GM23338 (cell line): ENCODE results near the gene PTPRB. TPM values are rescaled to one million over a fixed set of nuclear protein-coding genes. Genes with fewer than 3 reads are reported as not detected.
A peak's percentile ranks its signal among the peaks of the same experiment; 100 is the strongest.

Experiments used
- ATAC-seq: fragments of 200-7000 bp; cut with Tn5 transposase; 3 replicates; pipeline ENCODE4 v1.9.1; 2020
- DNase-seq: peaks from one replicate; pipeline ENCODE4 v3.0.0-alpha.2; 2015; ENCODE audit warnings: low spot score
- H2AFZ ChIP-seq: fragments of 200-600 bp; sonication (generic); 2 replicates; pipeline ENCODE4 v1.8.0; 2016; ENCODE audit warnings: antibody characterized with exemption, mild to moderate bottlenecking, moderate library complexity
- H3F3A ChIP-seq: fragments of 200-600 bp; sonication (generic); replicated peaks from 2 replicates; pipeline ENCODE4 v1.8.0; 2017; ENCODE audit warnings: antibody characterized with exemption, mixed run types, low read depth
- H3K27ac ChIP-seq: fragments of 200-600 bp; sonication (generic); 2 replicates; pipeline ENCODE4 v1.6.1; 2016; ENCODE audit warnings: low read depth
- H3K27me3 ChIP-seq: fragments of 200-600 bp; sonication (generic); 2 replicates; pipeline ENCODE4 v1.8.0; 2016; ENCODE audit warnings: mild to moderate bottlenecking, mixed run types, moderate library complexity; ENCODE audit not compliant: insufficient read depth
- H3K36me3 ChIP-seq: fragments of 200-600 bp; sonication (generic); 2 replicates; pipeline ENCODE4 v1.8.0; 2016; ENCODE audit warnings: mild to moderate bottlenecking; ENCODE audit not compliant: insufficient read depth
- H3K4me1 ChIP-seq: fragments of 200-600 bp; sonication (generic); 2 replicates; pipeline ENCODE4 v1.8.0; 2016; ENCODE audit warnings: mild to moderate bottlenecking, moderate library complexity; ENCODE audit not compliant: insufficient read depth
- H3K4me2 ChIP-seq: fragments of 200-600 bp; sonication (generic); 2 replicates; pipeline ENCODE4 v1.7.1; 2017; ENCODE audit warnings: mixed run types
- H3K4me3 ChIP-seq: fragments of 200-600 bp; sonication (generic); 2 replicates; pipeline ENCODE4 v1.6.1; 2016; ENCODE audit warnings: mixed run types
- H3K79me2 ChIP-seq: fragments of 200-600 bp; sonication (generic); replicated peaks from 2 replicates; pipeline ENCODE4 v1.8.0; 2017; ENCODE audit warnings: mild to moderate bottlenecking; ENCODE audit not compliant: insufficient read depth
- H3K9me2 ChIP-seq: fragments of 200-600 bp; sonication (generic); 2 replicates; pipeline ENCODE4 v1.8.0; 2017; ENCODE audit not compliant: insufficient read depth
- H4K20me1 ChIP-seq: fragments of 200-600 bp; sonication (generic); replicated peaks from 2 replicates; pipeline ENCODE4 v1.8.0; 2017; ENCODE audit warnings: mild to moderate bottlenecking; ENCODE audit not compliant: insufficient read depth
- H3K27ac Mint-ChIP-seq: 2 replicates; pipeline ENCODE4 v1.8.0; 2020; ENCODE audit warnings: inconsistent platforms, mild to moderate bottlenecking, moderate library complexity, mixed read lengths
- H3K27me3 Mint-ChIP-seq: 3 replicates; pipeline ENCODE4 v1.8.0; 2022; ENCODE audit warnings: low read depth, mild to moderate bottlenecking, moderate library complexity, mixed read lengths, inconsistent platforms; ENCODE audit not compliant: insufficient read depth, poor library complexity
- H3K36me3 Mint-ChIP-seq: 3 replicates; pipeline ENCODE4 v1.8.0; 2021; ENCODE audit warnings: low read depth, mild to moderate bottlenecking, inconsistent platforms, moderate library complexity, mixed read lengths
- H3K4me1 Mint-ChIP-seq: 3 replicates; pipeline ENCODE4 v1.8.0; 2020; ENCODE audit warnings: mild to moderate bottlenecking, inconsistent platforms, mixed read lengths
- H3K4me3 Mint-ChIP-seq: 3 replicates; pipeline ENCODE4 v1.8.0; 2021; ENCODE audit warnings: moderate library complexity, mild to moderate bottlenecking, inconsistent platforms, mixed read lengths
- H3K9me3 Mint-ChIP-seq: 3 replicates; pipeline ENCODE4 v1.8.0; 2020; ENCODE audit warnings: moderate library complexity, mild to moderate bottlenecking, inconsistent platforms, mixed read lengths
- CREB1 ChIP-seq: fragments of 250-450 bp; sonication (Bioruptor Pico); IDR thresholded peaks from 2 replicates; pipeline ENCODE4 v1.5.0; 2020; ENCODE audit warnings: low read depth, mild to moderate bottlenecking, moderate library complexity
- EZH2 ChIP-seq: fragments of 200-600 bp; sonication (generic); IDR thresholded peaks from one replicate; pipeline ENCODE4 v1.8.0; 2017; ENCODE audit warnings: antibody characterized with exemption, mild to moderate bottlenecking, low read depth; ENCODE audit not compliant: unreplicated experiment
- EZH2phosphoT487 ChIP-seq: fragments of 200-600 bp; sonication (generic); IDR thresholded peaks from one replicate; pipeline ENCODE4 v1.8.1; 2018; ENCODE audit warnings: antibody characterized with exemption; ENCODE audit not compliant: unreplicated experiment
- JUNB ChIP-seq: IDR thresholded peaks from one replicate; pipeline ENCODE4 v1.6.1; 2016; ENCODE audit warnings: antibody characterized with exemption; ENCODE audit not compliant: unreplicated experiment
- NANOG ChIP-seq: IDR thresholded peaks from 2 replicates; pipeline ENCODE4 v1.6.1; 2016; ENCODE audit warnings: antibody characterized with exemption, borderline replicate concordance
- POLR2AphosphoS5 ChIP-seq: IDR thresholded peaks from 2 replicates; pipeline ENCODE4 v1.6.1; 2016; ENCODE audit warnings: antibody characterized with exemption, low read depth
- STAT1 ChIP-seq: IDR thresholded peaks from one replicate; pipeline ENCODE4 v1.6.1; 2016; ENCODE audit warnings: antibody characterized with exemption; ENCODE audit not compliant: unreplicated experiment
- ZNF114 ChIP-seq: fragments of 250-450 bp; sonication (Bioruptor Pico); IDR thresholded peaks from 2 replicates; pipeline ENCODE4 v1.5.0; 2020; ENCODE audit warnings: mild to moderate bottlenecking, moderate library complexity
- ZNF331 ChIP-seq: fragments of 250-450 bp; sonication (Bioruptor Pico); IDR thresholded peaks from 2 replicates; pipeline ENCODE4 v1.5.0; 2020; ENCODE audit warnings: low read depth, mild to moderate bottlenecking, moderate library complexity
- polyA plus RNA-seq: library from polyadenylated mRNA; unstranded; fragments of >200 nt; fragmentation: Nextera tagmentation; extraction: Ambion mirVana; gene quantifications from 2 replicates; pipeline ENCODE4 v1.2.1, GENCODE V29; 2016
- total RNA-seq: library from RNA; depleted of rRNA; stranded (reverse); fragments of >200 nt; shearing (Covaris generic); gene quantifications from 2 replicates; pipeline ENCODE4 v1.2.3, GENCODE V29; 2014
- TF ChIP-seq, protein P1 (sequence below), 2 experiments: fragments of 200-600 bp in 1 of 2; sonication (generic) in 1 of 2; conservative IDR thresholded peaks; 2 replicates each; pipeline versions ENCODE4 v1.5.1 to v1.6.1; 2016 to 2017; ENCODE audit warnings: antibody characterized with exemption in 2 of 2, low read depth in 2 of 2, mild to moderate bottlenecking in 2 of 2, moderate library complexity in 1 of 2
- TF ChIP-seq, protein P2 (sequence below): IDR thresholded peaks from 2 replicates; pipeline ENCODE4 v1.6.1; 2016; ENCODE audit warnings: antibody characterized with exemption

Gene PTPRB
- total and polyA plus RNA-seq, 2 experiments from 2014 or later, result 0.13 to 1.7 TPM

DNA sequence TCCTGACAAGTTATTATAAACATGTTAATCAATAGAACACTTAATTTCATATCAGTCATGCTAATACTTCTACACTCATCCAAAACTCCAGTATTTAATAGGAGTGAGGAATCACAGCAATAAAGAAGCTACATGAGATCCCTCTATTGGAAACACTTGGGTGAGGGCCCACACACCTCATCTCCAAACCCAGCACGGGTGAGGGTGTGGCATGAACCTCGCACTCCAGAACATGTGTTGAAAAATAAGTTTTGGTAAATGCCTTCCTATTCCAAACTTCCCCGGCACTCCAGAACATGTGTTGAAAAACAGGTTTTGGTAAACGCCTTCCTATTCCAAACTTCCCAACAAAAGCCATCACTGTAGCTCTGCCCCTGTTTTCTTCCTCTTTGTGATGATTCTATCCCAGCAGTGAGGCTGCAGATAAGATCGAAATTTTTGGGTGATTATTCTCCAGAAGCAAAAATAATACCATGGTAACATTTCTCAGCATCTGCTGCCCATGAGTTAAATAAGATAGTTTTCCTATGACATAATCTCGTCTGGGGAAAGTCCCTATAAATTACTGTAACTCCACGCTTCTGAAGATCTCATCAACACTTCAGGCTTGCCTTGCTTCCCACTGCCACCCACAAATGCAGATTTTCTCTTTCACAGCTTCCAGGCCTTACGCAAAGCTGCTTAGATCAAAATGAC lies 24.4 kb upstream of the PTPRB start:
- H3K27ac Mint-ChIP-seq, result peak overlapping the region; percentile 32; the same call in 1 of the 2 replicates
- no peaks in the 10 kb centered on the region for H3K36me3 Mint-ChIP-seq
- H3K79me2 ChIP-seq, result no peaks in the 10 kb centered on the region
- no peak overlapping the region for H3K4me3 Mint-ChIP-seq
- DNase-seq (no peak), ATAC-seq (no peak)
- H3K27me3 Mint-ChIP-seq, result no peaks in the 10 kb centered on the region
- H3K27ac ChIP-seq, result no peak overlapping the region
- H3K4me2 ChIP-seq, result no peak overlapping the region
- no peak for TF ChIP-seq ZNF331 (CRISPR knock-in tag)
- TF ChIP-seq STAT1, result no peak
- TF ChIP-seq, protein P1, sequence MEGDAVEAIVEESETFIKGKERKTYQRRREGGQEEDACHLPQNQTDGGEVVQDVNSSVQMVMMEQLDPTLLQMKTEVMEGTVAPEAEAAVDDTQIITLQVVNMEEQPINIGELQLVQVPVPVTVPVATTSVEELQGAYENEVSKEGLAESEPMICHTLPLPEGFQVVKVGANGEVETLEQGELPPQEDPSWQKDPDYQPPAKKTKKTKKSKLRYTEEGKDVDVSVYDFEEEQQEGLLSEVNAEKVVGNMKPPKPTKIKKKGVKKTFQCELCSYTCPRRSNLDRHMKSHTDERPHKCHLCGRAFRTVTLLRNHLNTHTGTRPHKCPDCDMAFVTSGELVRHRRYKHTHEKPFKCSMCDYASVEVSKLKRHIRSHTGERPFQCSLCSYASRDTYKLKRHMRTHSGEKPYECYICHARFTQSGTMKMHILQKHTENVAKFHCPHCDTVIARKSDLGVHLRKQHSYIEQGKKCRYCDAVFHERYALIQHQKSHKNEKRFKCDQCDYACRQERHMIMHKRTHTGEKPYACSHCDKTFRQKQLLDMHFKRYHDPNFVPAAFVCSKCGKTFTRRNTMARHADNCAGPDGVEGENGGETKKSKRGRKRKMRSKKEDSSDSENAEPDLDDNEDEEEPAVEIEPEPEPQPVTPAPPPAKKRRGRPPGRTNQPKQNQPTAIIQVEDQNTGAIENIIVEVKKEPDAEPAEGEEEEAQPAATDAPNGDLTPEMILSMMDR (conservative IDR thresholded peaks at IDR 0.05; ENCODE audit: low read depth in 2 of 2), result no peak
- no peak for TF ChIP-seq EZH2
- no peak for TF ChIP-seq CREB1 (CRISPR knock-in tag)
- TF ChIP-seq NANOG, result no peak
- no peak for TF ChIP-seq EZH2phosphoT487
- no peak for TF ChIP-seq POLR2AphosphoS5
- TF ChIP-seq, protein P2, sequence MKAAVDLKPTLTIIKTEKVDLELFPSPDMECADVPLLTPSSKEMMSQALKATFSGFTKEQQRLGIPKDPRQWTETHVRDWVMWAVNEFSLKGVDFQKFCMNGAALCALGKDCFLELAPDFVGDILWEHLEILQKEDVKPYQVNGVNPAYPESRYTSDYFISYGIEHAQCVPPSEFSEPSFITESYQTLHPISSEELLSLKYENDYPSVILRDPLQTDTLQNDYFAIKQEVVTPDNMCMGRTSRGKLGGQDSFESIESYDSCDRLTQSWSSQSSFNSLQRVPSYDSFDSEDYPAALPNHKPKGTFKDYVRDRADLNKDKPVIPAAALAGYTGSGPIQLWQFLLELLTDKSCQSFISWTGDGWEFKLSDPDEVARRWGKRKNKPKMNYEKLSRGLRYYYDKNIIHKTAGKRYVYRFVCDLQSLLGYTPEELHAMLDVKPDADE, result no peak
- no peak for TF ChIP-seq ZNF114
- no peaks in the 10 kb centered on the region for H3K27me3 ChIP-seq
- H3K9me2 ChIP-seq, result 0 out of 2 replicates have a peak, but pooled peaks cover 3% of the 10 kb centered on the region
- H3F3A ChIP-seq, result no peaks in the 10 kb centered on the region
- peaks cover 29% of the 10 kb centered on the region for H3K4me1 Mint-ChIP-seq
- peaks cover 39% of the 10 kb centered on the region for H3K4me1 ChIP-seq
- H2AFZ ChIP-seq, result peak overlapping the region; percentile 58; the same call in 1 of the 2 replicates
- no peaks in the 10 kb centered on the region for H4K20me1 ChIP-seq
- no peaks in the 10 kb centered on the region for H3K36me3 ChIP-seq
- H3K9me3 Mint-ChIP-seq, result no peaks in the 10 kb centered on the region
- H3K4me3 ChIP-seq, result no peak overlapping the region

DNA sequence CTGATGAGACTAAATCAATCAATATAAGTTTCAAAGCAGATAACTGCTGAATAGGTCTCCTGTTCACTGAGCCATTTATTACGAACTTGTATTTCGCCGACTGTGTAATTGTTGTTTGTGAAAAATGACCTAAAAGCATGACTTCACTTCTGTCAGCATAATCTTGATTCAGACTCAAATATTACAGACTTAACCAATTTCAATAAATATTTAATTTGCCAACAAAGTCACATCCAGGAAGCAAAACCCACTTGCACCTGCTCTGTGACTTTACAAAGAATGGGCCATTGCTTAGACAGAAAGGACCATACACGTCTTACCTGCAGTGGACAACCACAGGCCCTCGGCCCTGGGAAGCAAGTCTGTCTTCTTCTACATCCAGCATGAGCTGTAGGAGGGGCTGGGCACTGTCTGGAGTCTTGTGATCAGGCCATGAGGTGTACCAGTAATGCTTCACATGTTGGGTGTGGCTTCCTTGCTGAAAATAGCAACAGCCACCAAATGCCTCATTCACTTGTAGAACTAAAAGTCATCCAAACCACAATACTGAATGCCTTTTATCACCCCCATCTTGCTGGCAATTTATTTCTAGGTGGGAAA lies 23.5 kb upstream of the PTPRB start:
- no peaks in the 10 kb centered on the region for H3K27me3 ChIP-seq
- H3K4me2 ChIP-seq, result no peak overlapping the region
- H3K4me3 ChIP-seq, result no peak overlapping the region
- DNase-seq (no peak), ATAC-seq (no peak)
- H3K27ac ChIP-seq, result no peak overlapping the region
- no peak overlapping the region; the same call in 1 of the 2 replicates for H2AFZ ChIP-seq
- no peaks in the 10 kb centered on the region for H3F3A ChIP-seq
- H4K20me1 ChIP-seq, result no peaks in the 10 kb centered on the region
- H3K27ac Mint-ChIP-seq, result no peak overlapping the region
- H3K36me3 Mint-ChIP-seq, result no peaks in the 10 kb centered on the region
- H3K36me3 ChIP-seq, result no peaks in the 10 kb centered on the region
- H3K4me1 Mint-ChIP-seq, result peaks cover 29% of the 10 kb centered on the region
- 0 out of 2 replicates have a peak, but pooled peaks cover 3% of the 10 kb centered on the region for H3K9me2 ChIP-seq
- H3K27me3 Mint-ChIP-seq, result no peaks in the 10 kb centered on the region
- H3K79me2 ChIP-seq, result no peaks in the 10 kb centered on the region
- H3K9me3 Mint-ChIP-seq, result no peaks in the 10 kb centered on the region
- TF ChIP-seq CREB1 (CRISPR knock-in tag) (no peak), JUNB (no peak), ZNF114 (no peak), POLR2AphosphoS5 (no peak)
- TF ChIP-seq, protein P2, result no peak
- peaks cover 42% of the 10 kb centered on the region for H3K4me1 ChIP-seq
- no peak overlapping the region for H3K4me3 Mint-ChIP-seq
